Activated CD4-positive, alpha-beta T cell treated with anti-CD3 and anti-CD28 coated beads, Interleukin-2, amount 10 ng/mL, durations not matched to agents 24 days and 14 days (primary cell): ENCODE results near the gene OPA3. TPM values are rescaled to one million over a fixed set of nuclear protein-coding genes. Genes with fewer than 3 reads are reported as not detected.

ENCODE experiments used
- DNase-seq: peaks from one replicate; pipeline ENCODE4 v3.0.0; 2022
- H3K27ac Mint-ChIP-seq: one replicate; pipeline ENCODE4 v1.8.0; 2022; ENCODE audit warnings: mild to moderate bottlenecking, mixed read lengths
- H3K27me3 Mint-ChIP-seq: one replicate; pipeline ENCODE4 v1.8.0; 2022; ENCODE audit warnings: mixed read lengths
- H3K36me3 Mint-ChIP-seq: one replicate; pipeline ENCODE4 v1.8.0; 2022; ENCODE audit warnings: low read depth, mild to moderate bottlenecking, mixed read lengths
- H3K4me1 Mint-ChIP-seq: one replicate; pipeline ENCODE4 v1.8.0; 2021; ENCODE audit warnings: mixed read lengths
- H3K4me3 Mint-ChIP-seq: one replicate; pipeline ENCODE4 v1.8.0; 2022; ENCODE audit warnings: mild to moderate bottlenecking, moderate library complexity, mixed read lengths
- H3K9me3 Mint-ChIP-seq: one replicate; pipeline ENCODE4 v1.8.0; 2021; ENCODE audit warnings: mixed read lengths
- intact Hi-C: fragments of 100-400 bp; cut with micrococcal nuclease; formaldehyde crosslinking; loops from one replicate; pipeline ENCODE4 v1.15.1; 2023
- total RNA-seq: library from RNA; stranded (reverse); gene quantifications from 2 replicates; pipeline ENCODE4 v1.2.3, GENCODE V29; 2022

OPA3 gene
- total RNA-seq, 1 donor from 2014 or later = 15.3 TPM

GRCh38 chr19:45528744-45529419, 55.7 kb downstream of the OPA3 start:
- intact Hi-C loops = no loop called here
- H3K9me3 Mint-ChIP-seq = no peaks in the 10 kb centered on the region
- peaks cover 45% of the 10 kb centered on the region for H3K36me3 Mint-ChIP-seq
- peak overlapping the region; percentile 48 for H3K27ac Mint-ChIP-seq
- peaks cover 12% of the 10 kb centered on the region for H3K4me1 Mint-ChIP-seq
- no peak overlapping the region for H3K4me3 Mint-ChIP-seq
- H3K27me3 Mint-ChIP-seq = no peaks in the 10 kb centered on the region
- no peak for DNase-seq

- intact Hi-C loops = no loop called here
- no peaks in the 10 kb centered on the region for H3K9me3 Mint-ChIP-seq
- H3K36me3 Mint-ChIP-seq = peaks cover 51% of the 10 kb centered on the region
- peaks cover 18% of the 10 kb centered on the region for H3K4me1 Mint-ChIP-seq
- no peak for DNase-seq
- H3K27ac Mint-ChIP-seq = no peak overlapping the region
- no peaks in the 10 kb centered on the region for H3K27me3 Mint-ChIP-seq
- H3K4me3 Mint-ChIP-seq = no peak overlapping the region
Measured at GRCh38 chr19:45528149-45528743, 56.4 kb downstream of the OPA3 start.

- peaks cover 18% of the 10 kb centered on the region for H3K4me1 Mint-ChIP-seq
- no peak overlapping the region for H3K4me3 Mint-ChIP-seq
- no peaks in the 10 kb centered on the region for H3K27me3 Mint-ChIP-seq
- no peaks in the 10 kb centered on the region for H3K9me3 Mint-ChIP-seq
- H3K27ac Mint-ChIP-seq = no peak overlapping the region
- intact Hi-C loops = no loop called here
- no peak for DNase-seq
- peaks cover 51% of the 10 kb centered on the region for H3K36me3 Mint-ChIP-seq
Measured at GRCh38 chr19:45527731-45528130, 56.9 kb downstream of the OPA3 start.

GRCh38 chr19:45526971-45527370, 57.6 kb downstream of the OPA3 start:
- H3K27ac Mint-ChIP-seq = no peak overlapping the region
- no peaks in the 10 kb centered on the region for H3K27me3 Mint-ChIP-seq
- no peaks in the 10 kb centered on the region for H3K9me3 Mint-ChIP-seq
- peaks cover 52% of the 10 kb centered on the region for H3K36me3 Mint-ChIP-seq
- H3K4me1 Mint-ChIP-seq = peaks cover 18% of the 10 kb centered on the region
- intact Hi-C loops = no loop called here
- DNase-seq = no peak
- H3K4me3 Mint-ChIP-seq = no peak overlapping the region

- peaks cover 55% of the 10 kb centered on the region for H3K36me3 Mint-ChIP-seq
Measured at GRCh38 chr19:45526143-45526542, 58.5 kb downstream of the OPA3 start.

GRCh38 chr19:45524575-45525129, 60.0 kb downstream of the OPA3 start:
- H3K27me3 Mint-ChIP-seq = no peaks in the 10 kb centered on the region
- H3K9me3 Mint-ChIP-seq = no peaks in the 10 kb centered on the region
- no peak overlapping the region for H3K27ac Mint-ChIP-seq
- no peak overlapping the region for H3K4me3 Mint-ChIP-seq
- intact Hi-C loops = loop anchor here (5.0 kb wide), 1 partner anchor 33 kb away; no protein-coding TSS in a partner anchor
- no peak for DNase-seq
- peaks cover 64% of the 10 kb centered on the region for H3K36me3 Mint-ChIP-seq
- peaks cover 18% of the 10 kb centered on the region for H3K4me1 Mint-ChIP-seq

More at GRCh38 chr19:45526143-45526542, 58.5 kb downstream of the OPA3 start:
- H3K4me3 Mint-ChIP-seq = no peak overlapping the region
- no peaks in the 10 kb centered on the region for H3K9me3 Mint-ChIP-seq
- no peaks in the 10 kb centered on the region for H3K27me3 Mint-ChIP-seq
- peaks cover 18% of the 10 kb centered on the region for H3K4me1 Mint-ChIP-seq
- DNase-seq = no peak
- intact Hi-C loops = no loop called here
- H3K27ac Mint-ChIP-seq = no peak overlapping the region

GRCh38 chr19:45523642-45524256, 60.9 kb downstream of the OPA3 start:
- H3K4me3 Mint-ChIP-seq = no peak overlapping the region
- H3K4me1 Mint-ChIP-seq = peaks cover 18% of the 10 kb centered on the region
- H3K27ac Mint-ChIP-seq = peak overlapping the region; percentile 53
- H3K9me3 Mint-ChIP-seq = no peaks in the 10 kb centered on the region
- DNase-seq = peak; percentile 92
- intact Hi-C loops = loop anchor here (1.0 to 5.0 kb wide), 4 partner anchors 17 to 120 kb away; partner anchors contain the start of gene VASP
- no peaks in the 10 kb centered on the region for H3K27me3 Mint-ChIP-seq
- peaks cover 63% of the 10 kb centered on the region for H3K36me3 Mint-ChIP-seq

GRCh38 chr19:45522010-45522941, 62.3 kb downstream of the OPA3 start:
- Mint-ChIP-seq H3K4me1 (peaks cover 16% of the 10 kb centered on the region), H3K27me3 (no peaks in the 10 kb centered on the region), H3K4me3 (no peak overlapping the region), H3K9me3 (no peaks in the 10 kb centered on the region), H3K36me3 (peaks cover 62% of the 10 kb centered on the region), H3K27ac (no peak overlapping the region)
- intact Hi-C loops = loop anchor here (2.0 to 5.0 kb wide), 2 partner anchors 15 to 35 kb away; partner anchors contain the start of gene VASP
- no peak for DNase-seq

GRCh38 chr19:45518469-45518826, 66.2 kb downstream of the OPA3 start:
- Mint-ChIP-seq H3K4me1 (peaks cover 31% of the 10 kb centered on the region), H3K9me3 (no peaks in the 10 kb centered on the region), H3K27me3 (no peaks in the 10 kb centered on the region), H3K4me3 (no peak overlapping the region), H3K27ac (no peak overlapping the region), H3K36me3 (peaks cover 45% of the 10 kb centered on the region)
- intact Hi-C loops = no loop called here
- DNase-seq = no peak

GRCh38 chr19:45517641-45518468, 66.7 kb downstream of the OPA3 start:
- peaks cover 47% of the 10 kb centered on the region for H3K36me3 Mint-ChIP-seq
- no peaks in the 10 kb centered on the region for H3K9me3 Mint-ChIP-seq
- intact Hi-C loops = no loop called here
- no peak for DNase-seq
- H3K4me3 Mint-ChIP-seq = no peak overlapping the region
- H3K27me3 Mint-ChIP-seq = no peaks in the 10 kb centered on the region
- peak overlapping the region; percentile 70 for H3K27ac Mint-ChIP-seq
- peaks cover 34% of the 10 kb centered on the region for H3K4me1 Mint-ChIP-seq

- intact Hi-C loops = no loop called here
- Mint-ChIP-seq H3K27me3 (no peaks in the 10 kb centered on the region), H3K4me3 (peak overlapping the region; percentile 41), H3K27ac (peak overlapping the region; percentile 70), H3K36me3 (peaks cover 48% of the 10 kb centered on the region), H3K9me3 (no peaks in the 10 kb centered on the region), H3K4me1 (peaks cover 36% of the 10 kb centered on the region)
- no peak for DNase-seq
Measured at GRCh38 chr19:45517238-45517637, 67.4 kb downstream of the OPA3 start.

- intact Hi-C loops = no loop called here
- Mint-ChIP-seq H3K9me3 (no peaks in the 10 kb centered on the region), H3K4me1 (peaks cover 44% of the 10 kb centered on the region), H3K27ac (peak overlapping the region; percentile 88), H3K27me3 (no peaks in the 10 kb centered on the region), H3K36me3 (peaks cover 51% of the 10 kb centered on the region), H3K4me3 (peak overlapping the region; percentile 48)
- DNase-seq = no peak
Measured at GRCh38 chr19:45515807-45516401, 68.7 kb downstream of the OPA3 start.
